Measurements from ENCODE around the gene SPATA3. TPM values are rescaled to one million over a fixed set of nuclear protein-coding genes. Genes with fewer than 3 reads are reported as not detected.
A peak's percentile ranks its signal among the peaks of the same experiment; 100 is the strongest.

Gene SPATA3
- polyA plus RNA-seq, 3 donors, result not detected

DNA sequence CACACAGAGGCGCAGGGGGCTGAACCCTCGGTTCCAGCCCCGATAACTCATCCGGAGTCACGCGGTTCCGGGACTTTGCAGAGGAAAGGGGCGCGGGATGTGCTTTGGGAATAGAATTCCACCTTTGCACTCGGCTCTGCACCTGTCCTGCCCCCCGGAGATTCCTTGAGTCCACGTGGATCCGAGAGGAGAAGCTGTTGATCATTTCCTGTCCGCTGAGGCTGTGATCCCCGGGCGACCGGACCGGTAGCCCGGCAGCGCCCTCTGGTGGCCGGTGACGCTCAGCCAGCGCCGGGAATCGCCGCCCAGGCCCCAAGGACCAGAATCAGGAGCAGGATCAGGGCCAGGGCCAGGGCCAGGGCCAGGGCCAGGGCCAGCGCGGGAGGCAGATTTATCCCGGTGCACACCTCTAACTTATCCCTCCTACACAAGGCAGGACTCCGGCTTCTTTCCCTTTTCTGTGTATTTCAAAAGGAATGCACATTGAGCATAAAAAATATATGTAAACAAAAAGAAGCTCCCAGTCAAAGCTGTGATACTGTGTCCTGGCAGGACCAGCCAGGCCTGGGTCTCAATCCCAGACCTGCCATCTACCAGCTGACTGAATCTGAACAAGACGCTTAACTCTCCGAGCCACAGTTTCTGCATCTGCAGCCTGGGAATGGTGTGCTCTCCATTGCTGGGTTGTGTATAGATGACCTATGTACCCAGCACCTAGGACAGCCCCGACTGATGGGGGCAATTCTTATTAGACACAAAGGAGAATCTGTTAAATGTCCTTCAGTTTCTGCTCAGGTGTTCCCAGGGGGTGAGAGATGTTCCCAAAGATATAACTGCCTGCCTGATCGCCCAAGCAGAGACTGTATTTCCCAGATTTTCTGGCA lies 8.5 kb upstream of the SPATA3 start:
- Mint-ChIP-seq H3K9me3 (peaks cover 0 to 4% (median 0%) of the 10 kb centered on the region in 7 donors), H3K4me3 (peak overlapping the region; percentile 50 to 63), H3K4me1 (peaks cover 5% of the 10 kb centered on the region), H3K27ac (no peak overlapping the region), H3K36me3 (no peaks in the 10 kb centered on the region), H3K27me3 (ENCODE audit: low read depth in 3 of 3) (peaks cover 16 to 45% (median 25%) of the 10 kb centered on the region in 3 donors)
- Histone ChIP-seq H3K36me3 (replicated peaks in 1 of 2; ENCODE audit: control insufficient read depth in 1 of 2, insufficient read depth in 2 of 2, low read length in 2 of 2) (no peaks in the 10 kb centered on the region), H4K20me1 (ENCODE audit: insufficient read depth, low read length) (no peaks in the 10 kb centered on the region), H3K9ac (ENCODE audit: insufficient read depth, low read length, poor library complexity, severe bottlenecking) (no peak overlapping the region), H3K27me3 (ENCODE audit: control insufficient read depth in 2 of 2, insufficient read depth in 2 of 2, low read length in 2 of 2) (peaks cover 3 to 16% of the 10 kb centered on the region in 2 donors), H3K4me2 (replicated peaks; ENCODE audit: extremely low read depth, low read length, poor library complexity, severe bottlenecking) (peak overlapping the region; percentile 62), H2AFZ (ENCODE audit: insufficient read depth, low read depth, low read length, poor library complexity, severe bottlenecking) (peak overlapping the region; percentile 80), H3K9me3 (replicated peaks in 1 of 2; ENCODE audit: control insufficient read depth in 1 of 2, insufficient read depth in 1 of 2, low read length in 2 of 2) (no peaks in the 10 kb centered on the region), H3K79me2 (ENCODE audit: insufficient read depth, low read length) (no peaks in the 10 kb centered on the region), H3K4me3 (replicated peaks in 1 of 3; ENCODE audit: low read depth in 2 of 3, low read length in 3 of 3) (peak overlapping the region in 1 of 3 experiments; percentile 63), H3K27ac (ENCODE audit: low read depth in 1 of 2, low read length in 2 of 2) (no peak overlapping the region), H3K4me1 (ENCODE audit: control insufficient read depth in 1 of 2, insufficient read depth in 2 of 2, low read length in 2 of 2) (peaks cover 6 to 7% of the 10 kb centered on the region in 2 donors)
- DNase-seq, result peak; percentile 51 to 74 (median 68)
- intact Hi-C loops (cut with micrococcal nuclease), result loop anchor here (1.0 to 2.0 kb wide), 3 partner anchors 85 to 163 kb away; no protein-coding TSS in a partner anchor
- 11% methylated on average over 29 of the region's 34 CpGs for WGBS (ENCODE audit: insufficient coverage)
- TF ChIP-seq CTCF (IDR thresholded peaks at IDR 0.05), result peak; percentile 90

DNA sequence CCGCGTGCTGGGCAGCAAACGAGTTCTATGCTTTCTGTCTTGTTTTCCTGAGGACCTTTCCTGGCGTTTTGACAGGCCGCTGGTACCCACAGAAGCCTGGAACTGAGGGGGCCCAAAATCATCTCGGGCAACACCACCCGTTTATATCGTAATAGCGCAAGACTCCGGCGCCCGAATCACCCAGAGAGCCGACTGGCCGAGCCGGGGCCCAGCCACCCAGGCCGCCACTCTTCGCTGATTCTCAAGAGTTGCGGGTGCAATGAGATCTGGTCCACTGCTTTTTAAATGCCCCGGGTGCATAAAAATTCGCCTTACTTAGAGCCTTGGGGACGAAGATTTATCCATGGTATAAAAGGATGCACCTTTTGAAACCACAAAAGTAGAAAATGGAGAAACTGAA lies 6.2 kb upstream of the SPATA3 start:
- Histone ChIP-seq H4K20me1 (ENCODE audit: insufficient read depth, low read length) (no peaks in the 10 kb centered on the region), H3K4me3 (replicated peaks in 1 of 3; ENCODE audit: low read depth in 2 of 3, low read length in 3 of 3) (no peak overlapping the region), H3K9ac (ENCODE audit: insufficient read depth, low read length, poor library complexity, severe bottlenecking) (no peak overlapping the region), H3K79me2 (ENCODE audit: insufficient read depth, low read length) (no peaks in the 10 kb centered on the region), H3K4me1 (ENCODE audit: control insufficient read depth in 1 of 2, insufficient read depth in 2 of 2, low read length in 2 of 2) (peaks cover 6 to 7% of the 10 kb centered on the region in 2 donors), H3K4me2 (replicated peaks; ENCODE audit: extremely low read depth, low read length, poor library complexity, severe bottlenecking) (no peak overlapping the region), H2AFZ (ENCODE audit: insufficient read depth, low read depth, low read length, poor library complexity, severe bottlenecking) (no peak overlapping the region), H3K27ac (ENCODE audit: low read depth in 1 of 2, low read length in 2 of 2) (no peak overlapping the region), H3K36me3 (replicated peaks in 1 of 2; ENCODE audit: control insufficient read depth in 1 of 2, insufficient read depth in 2 of 2, low read length in 2 of 2) (no peaks in the 10 kb centered on the region), H3K9me3 (replicated peaks in 1 of 2; ENCODE audit: control insufficient read depth in 1 of 2, insufficient read depth in 1 of 2, low read length in 2 of 2) (no peaks in the 10 kb centered on the region), H3K27me3 (ENCODE audit: control insufficient read depth in 2 of 2, insufficient read depth in 2 of 2, low read length in 2 of 2) (peaks cover 3 to 19% of the 10 kb centered on the region in 2 donors)
- Mint-ChIP-seq H3K36me3 (no peaks in the 10 kb centered on the region), H3K4me3 (peak overlapping the region in 1 of 2 donors; percentile 60), H3K4me1 (peaks cover 5% of the 10 kb centered on the region), H3K27me3 (ENCODE audit: low read depth in 3 of 3) (peaks cover 19 to 57% (median 25%) of the 10 kb centered on the region in 3 donors), H3K27ac (no peak overlapping the region), H3K9me3 (peaks cover 0 to 4% (median 0%) of the 10 kb centered on the region in 7 donors)
- 98% methylated on average over 20 of the region's 21 CpGs for WGBS (ENCODE audit: insufficient coverage)
- intact Hi-C loops (cut with micrococcal nuclease), result loop anchor here in 1 of 2 donors (5.0 kb wide), 1 partner anchor 167 kb away; no protein-coding TSS in a partner anchor
- no peak for TF ChIP-seq CTCF (IDR thresholded peaks at IDR 0.05)
- DNase-seq, result no peak

Measured in CD14-positive monocyte (primary cell).